Ecto neural progenitor cell (in vitro differentiated cells): ENCODE results near the gene NYNRIN.
A peak's percentile ranks its signal among the peaks of the same experiment; 100 is the strongest.

ENCODE experiments used
- DNase-seq: peaks from one replicate; pipeline ENCODE4 v3.0.0-alpha.2; 2018; ENCODE audit warnings: low spot score

Gene NYNRIN

GRCh38 chr14:24392325-24393091 is 6.3 kb upstream of the NYNRIN start:
- no peak for DNase-seq

- DNase-seq, result no peak
These were observed 4.5 kb upstream of the NYNRIN start for GRCh38 chr14:24394275-24394674.

- DNase-seq, result no peak
These were observed 2.9 kb upstream of the NYNRIN start for GRCh38 chr14:24395609-24396582.

DNA sequence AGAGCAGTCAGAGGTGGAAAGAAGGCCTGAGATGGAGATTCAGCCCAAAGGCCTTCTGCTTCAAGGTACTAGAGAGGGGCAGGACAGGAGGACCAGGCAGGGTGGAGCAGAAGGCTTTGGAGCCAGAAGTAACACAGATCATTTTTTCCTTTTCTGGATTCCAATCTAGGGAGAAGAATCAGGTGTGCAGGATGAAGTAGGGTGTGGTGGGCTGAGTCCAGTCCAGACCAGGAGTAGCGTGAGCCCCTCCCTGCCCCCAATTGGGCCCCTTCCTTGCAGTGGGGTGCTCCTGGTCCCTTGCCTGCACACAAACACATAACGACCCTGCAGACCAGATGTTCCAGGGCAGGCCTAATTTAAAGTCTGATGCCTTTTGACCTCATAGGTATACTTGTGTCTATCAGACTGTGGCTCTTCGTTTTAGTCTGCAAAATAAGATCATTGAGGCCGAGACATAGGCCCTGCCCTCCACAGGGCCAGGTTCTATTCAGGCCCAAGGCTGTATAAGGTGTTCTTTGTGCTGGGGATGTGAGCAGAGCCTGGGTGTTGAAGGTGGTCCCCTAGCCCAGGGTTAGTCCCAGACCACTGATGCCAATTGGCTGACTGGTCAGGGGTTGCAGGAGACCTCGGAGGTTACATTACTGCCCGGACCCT is 1.0 kb upstream of the NYNRIN start:
- DNase-seq, result no peak

GRCh38 chr14:24398293-24398652 is 530 bp upstream of the NYNRIN start:
- DNase-seq, result peak; percentile 61

DNA sequence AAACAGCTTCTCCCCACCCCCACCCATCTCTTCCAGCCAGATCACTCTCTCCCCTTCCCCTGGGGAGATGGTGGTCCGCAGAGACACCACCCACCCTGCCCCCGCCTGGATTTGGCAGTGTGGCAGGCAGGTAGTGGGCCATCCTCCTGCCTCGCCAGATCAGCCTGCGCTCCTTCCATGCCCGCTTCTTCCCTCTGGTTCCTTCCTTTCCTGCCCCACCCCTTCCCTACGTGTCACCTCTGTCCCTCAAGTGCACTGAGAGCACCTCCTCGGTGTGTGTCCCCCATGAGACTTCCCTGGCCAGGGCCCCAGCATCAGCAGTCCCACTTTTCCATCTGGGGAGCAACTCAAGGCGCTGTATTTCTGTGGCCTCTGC is 632 bp downstream of the NYNRIN start:
- DNase-seq, result no peak

GRCh38 chr14:24399999-24400718 is 1.4 kb downstream of the NYNRIN start:
- DNase-seq, result no peak

DNA sequence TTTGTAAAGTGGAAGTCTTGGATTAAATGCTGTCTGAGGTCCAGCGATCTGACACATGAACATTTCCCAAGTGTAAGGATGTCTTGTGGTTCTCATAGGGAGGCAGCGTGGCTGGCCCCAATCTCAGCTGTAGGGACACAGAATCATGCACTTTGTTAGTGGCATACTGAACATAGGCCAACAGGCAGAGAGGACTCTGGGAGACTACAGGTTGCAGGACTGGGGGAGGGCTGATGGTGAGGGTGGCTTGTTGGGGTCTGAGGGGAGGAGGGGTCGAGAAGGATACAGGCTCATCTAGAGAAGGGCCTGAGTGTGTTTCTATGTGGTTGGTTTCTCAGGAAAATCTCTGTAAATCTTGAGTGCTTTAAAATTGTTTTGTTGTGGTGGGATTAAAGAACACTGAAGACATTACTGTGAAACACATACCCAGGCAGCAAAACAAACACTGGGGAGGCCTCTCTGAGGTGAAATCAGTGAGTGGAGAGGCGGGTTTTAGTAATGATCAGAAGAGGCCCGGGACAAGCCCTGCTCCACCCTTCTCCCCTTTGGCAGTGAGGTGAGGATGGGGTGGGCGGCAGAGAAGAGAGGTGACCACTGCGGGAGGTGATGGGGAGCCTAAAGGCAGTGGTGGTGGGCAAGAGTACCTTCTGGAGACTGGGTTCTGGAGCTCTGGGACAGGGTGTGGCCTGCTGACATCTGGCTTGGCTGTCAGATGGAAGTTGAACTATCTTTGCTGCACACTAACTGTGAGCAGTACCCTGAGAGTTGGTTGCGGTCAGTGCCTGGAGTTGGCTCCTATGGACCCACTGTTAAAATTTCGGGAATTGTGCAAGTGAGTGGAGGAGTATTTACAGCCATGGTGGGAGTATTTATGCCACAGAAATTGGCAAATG is 3.3 kb downstream of the NYNRIN start:
- no peak for DNase-seq

GRCh38 chr14:24403294-24403998 is 4.6 kb downstream of the NYNRIN start:
- no peak for DNase-seq

GRCh38 chr14:24404814-24405213 is 6.0 kb downstream of the NYNRIN start:
- no peak for DNase-seq

- DNase-seq, result no peak
These were observed 7.6 kb downstream of the NYNRIN start for GRCh38 chr14:24406416-24406815.

DNA sequence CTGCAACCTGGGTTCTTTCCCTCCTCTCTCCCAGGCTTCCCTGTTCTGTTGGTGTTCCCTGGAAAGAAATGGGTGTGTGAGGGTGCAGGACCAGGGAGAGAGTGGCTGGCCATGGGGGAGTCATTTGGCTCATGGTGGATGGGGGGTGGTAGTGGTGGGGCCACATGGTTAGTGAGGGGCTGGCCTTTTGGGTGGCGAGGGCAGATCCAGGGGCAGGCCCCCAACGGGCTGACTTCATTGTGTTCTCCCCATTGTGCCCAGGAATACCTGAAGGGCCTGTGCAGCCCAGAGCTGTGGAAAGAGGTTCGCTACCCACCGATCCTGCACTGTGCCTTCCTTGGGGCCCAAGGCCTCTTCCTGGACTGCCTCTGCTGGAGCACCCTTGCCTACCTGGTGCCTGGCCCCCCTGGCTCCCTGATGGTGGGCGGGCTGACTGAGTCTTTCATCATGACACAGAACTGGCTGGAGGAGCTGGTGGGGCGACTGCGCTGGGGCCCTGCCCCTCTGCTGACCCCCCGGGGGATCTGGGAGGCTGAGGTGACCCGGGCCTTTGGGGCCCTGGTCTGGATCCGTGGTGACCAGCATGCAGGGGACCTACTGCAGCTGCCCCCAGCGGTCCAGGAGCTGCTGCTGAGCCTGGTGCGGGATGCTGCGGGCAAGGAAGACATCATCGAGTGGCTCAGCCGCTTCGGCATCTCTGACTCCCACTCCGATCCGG is 9.0 kb downstream of the NYNRIN start:
- DNase-seq, result no peak

- DNase-seq, result no peak
These were observed 10.0 kb downstream of the NYNRIN start for GRCh38 chr14:24408764-24409163.

- DNase-seq, result no peak
These were observed 10.4 kb downstream of the NYNRIN start for GRCh38 chr14:24409192-24409591.

- no peak for DNase-seq
These were observed 11.2 kb downstream of the NYNRIN start for GRCh38 chr14:24409956-24410355.

- DNase-seq, result no peak
These were observed 12.9 kb downstream of the NYNRIN start for GRCh38 chr14:24411443-24412389.

GRCh38 chr14:24414077-24414476 is 15.3 kb downstream of the NYNRIN start:
- DNase-seq, result no peak

DNA sequence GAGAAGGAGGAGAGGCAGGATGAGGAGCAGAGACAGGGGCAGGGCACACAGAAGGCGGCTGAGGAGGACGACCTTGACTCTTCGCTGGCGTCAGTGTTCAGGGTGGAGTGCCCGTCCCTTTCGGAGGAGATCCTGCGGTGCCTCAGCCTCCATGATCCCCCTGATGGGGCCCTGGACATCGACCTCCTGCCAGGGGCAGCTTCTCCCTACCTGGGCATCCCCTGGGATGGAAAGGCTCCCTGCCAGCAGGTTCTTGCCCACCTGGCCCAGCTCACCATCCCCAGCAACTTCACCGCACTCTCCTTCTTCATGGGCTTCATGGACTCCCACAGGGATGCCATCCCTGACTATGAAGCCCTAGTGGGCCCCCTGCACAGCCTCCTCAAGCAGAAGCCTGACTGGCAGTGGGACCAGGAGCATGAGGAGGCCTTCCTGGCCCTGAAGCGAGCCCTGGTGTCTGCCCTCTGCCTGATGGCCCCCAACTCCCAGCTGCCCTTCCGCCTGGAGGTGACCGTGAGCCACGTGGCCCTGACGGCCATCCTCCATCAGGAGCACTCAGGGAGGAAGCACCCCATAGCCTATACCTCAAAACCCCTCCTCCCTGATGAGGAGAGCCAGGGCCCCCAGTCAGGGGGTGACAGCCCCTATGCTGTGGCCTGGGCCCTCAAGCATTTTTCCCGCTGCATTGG is 16.1 kb downstream of the NYNRIN start:
- DNase-seq, result no peak
